NOMO-1 treated with dmso at 0.1 percent for 144 hours (cell line): ENCODE results near the gene CXorf65.

ENCODE experiments used
- DNase-seq: peaks from one replicate; lab custom pipeline; 2025; ENCODE audit not compliant: unreplicated experiment; lab: John Stamatoyannopoulos, UW

CXorf65 gene

GRCh38 chrX:71067712-71068043, 38.9 kb downstream of the CXorf65 start:
- no peak for DNase-seq

GRCh38 chrX:71067089-71067488, 39.5 kb downstream of the CXorf65 start:
- DNase-seq, result no peak

DNA sequence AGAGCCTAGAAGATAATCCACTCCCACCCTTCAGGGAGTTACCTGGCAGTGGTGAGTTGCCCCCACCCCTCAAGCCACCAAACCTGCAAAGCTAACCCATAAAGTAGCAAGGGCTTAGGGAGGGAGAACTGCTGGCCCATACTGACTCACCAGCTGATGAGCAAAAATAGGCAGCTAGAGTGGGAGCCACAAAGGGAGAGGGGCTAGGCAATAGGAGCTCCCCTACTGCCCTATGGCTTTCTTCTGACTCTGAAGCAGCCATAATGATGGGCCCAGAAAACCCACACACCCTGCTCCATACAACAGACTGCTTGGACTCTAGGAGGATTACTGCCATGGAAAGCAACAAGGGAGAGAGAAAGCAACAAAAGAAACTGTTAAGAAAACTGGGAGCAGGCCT, 46.4 kb downstream of the CXorf65 start:
- DNase-seq, result no peak

DNA sequence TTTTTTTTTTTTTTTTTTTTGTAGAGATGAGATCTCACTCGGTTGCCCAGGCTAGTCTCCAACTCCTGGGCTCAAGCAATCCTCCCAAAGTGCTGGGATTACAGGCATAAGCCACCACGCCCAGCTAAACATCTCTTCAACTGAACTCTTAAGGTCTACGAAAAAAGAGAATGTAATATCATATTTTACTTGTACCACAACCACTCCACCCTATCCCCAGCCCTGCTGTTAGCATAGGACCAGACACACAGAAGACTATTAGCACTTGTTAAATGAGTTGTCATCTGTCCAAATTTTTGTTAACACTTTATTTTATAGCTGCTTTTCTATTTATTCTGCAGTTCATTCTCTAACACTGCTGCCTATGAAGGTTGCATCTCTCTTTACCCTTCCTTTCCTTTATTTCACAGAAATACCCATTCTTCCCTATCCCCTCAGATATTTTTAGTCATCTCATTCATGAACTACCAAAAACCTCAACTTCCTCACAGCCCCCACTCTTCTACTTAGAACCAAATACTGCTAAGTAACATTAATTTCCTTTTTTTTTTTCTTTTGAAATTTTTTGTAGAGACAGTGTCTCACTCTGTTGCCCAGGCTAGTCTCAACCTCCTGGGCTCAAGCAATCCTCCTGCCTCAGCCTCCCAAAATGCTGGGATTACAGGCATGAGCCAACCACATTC, 48.6 kb downstream of the CXorf65 start:
- peak; percentile 17 for DNase-seq

DNA sequence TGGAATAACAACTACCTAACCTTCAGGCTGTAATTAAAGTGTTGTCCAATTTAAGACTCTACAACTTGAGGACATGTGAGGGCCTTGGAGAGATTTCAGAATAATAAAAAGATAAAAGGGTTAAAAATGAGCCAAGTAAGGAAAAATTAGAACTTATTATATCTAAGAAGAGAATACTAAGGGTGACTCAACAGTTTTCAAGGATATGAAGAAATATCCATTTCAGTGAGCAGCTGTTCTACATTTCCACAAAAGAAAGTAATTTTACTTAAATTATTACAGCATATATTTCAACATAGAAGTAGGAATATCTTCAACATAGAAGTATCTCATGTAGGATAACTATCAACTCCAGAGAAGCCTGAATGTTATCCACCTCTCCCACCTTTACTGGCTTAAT, 49.7 kb downstream of the CXorf65 start:
- no peak for DNase-seq
